Caco-2 (cell line): ENCODE results near the gene FOXL3. TPM values are rescaled to one million over a fixed set of nuclear protein-coding genes. Genes with fewer than 3 reads are reported as not detected.

Source experiments
- BruUV-seq: library from RNA; stranded (reverse); fragments of 400-500 nt; replicated peaks from 2 replicates; lab custom pipeline; 2021; lab: Mats Ljungman, UMichigan
- CTCF ChIA-PET: fragments of 300-600 bp; sonication (Branson Sonifier 250); formaldehyde crosslinking; loops from one replicate; lab custom pipeline; 2022; ENCODE audit warnings: antibody characterized with exemption; lab: Charles Lee
- POLR2A ChIA-PET: fragments of 300-600 bp; sonication (Branson Sonifier 250); formaldehyde crosslinking; loops from one replicate; lab custom pipeline; 2022; ENCODE audit warnings: antibody characterized with exemption; lab: Charles Lee
- DNase-seq, 2 experiments: peaks; one replicate each; pipeline versions ENCODE4 v3.0.0 to v3.0.0-alpha.2; 2020 to 2022
- H3K27me3 ChIP-seq: replicated peaks from 2 replicates; pipeline ENCODE4 v1.6.0; 2011; ENCODE audit warnings: low read length; ENCODE audit not compliant: control insufficient read depth, insufficient read depth
- H3K36me3 ChIP-seq: 2 replicates; pipeline ENCODE4 v1.5.1; 2011; ENCODE audit warnings: low read length; ENCODE audit not compliant: control insufficient read depth, insufficient read depth
- H3K4me1 ChIP-seq: fragments of 250-450 bp; sonication (Bioruptor Pico); 2 replicates; pipeline ENCODE4 v1.5.1; 2020; ENCODE audit warnings: mild to moderate bottlenecking
- H3K4me3 ChIP-seq: 2 replicates; pipeline ENCODE4 v1.5.1; 2011; ENCODE audit warnings: low read depth, mild to moderate bottlenecking, control low read depth, low read length
- H3K9me3 ChIP-seq: fragments of 250-450 bp; sonication (Bioruptor Pico); 2 replicates; pipeline ENCODE4 v1.5.1; 2020; ENCODE audit warnings: mild to moderate bottlenecking, moderate library complexity
- H3K27ac Mint-ChIP-seq: one replicate; pipeline ENCODE4 v1.8.0; 2022; ENCODE audit warnings: mixed read lengths; ENCODE audit not compliant: unreplicated experiment
- H3K27me3 Mint-ChIP-seq: one replicate; pipeline ENCODE4 v1.8.0; 2022; ENCODE audit warnings: mixed read lengths; ENCODE audit not compliant: insufficient read depth, unreplicated experiment
- H3K36me3 Mint-ChIP-seq: one replicate; pipeline ENCODE4 v1.8.0; 2022; ENCODE audit warnings: mild to moderate bottlenecking, mixed read lengths; ENCODE audit not compliant: insufficient read depth, unreplicated experiment
- H3K4me1 Mint-ChIP-seq: one replicate; pipeline ENCODE4 v1.8.0; 2022; ENCODE audit warnings: low read depth, mixed read lengths; ENCODE audit not compliant: unreplicated experiment
- H3K4me3 Mint-ChIP-seq: one replicate; pipeline ENCODE4 v1.8.0; 2022; ENCODE audit warnings: mild to moderate bottlenecking, moderate library complexity, mixed read lengths; ENCODE audit not compliant: unreplicated experiment
- H3K9me3 Mint-ChIP-seq: one replicate; pipeline ENCODE4 v1.8.0; 2022; ENCODE audit warnings: mixed read lengths; ENCODE audit not compliant: unreplicated experiment
- CTCF ChIP-seq, 2 experiments: fragments of 200-600 bp in 1 of 2; IDR thresholded peaks; 1 replicate in 1 of 2; 2 replicates in 1 of 2; pipeline versions ENCODE4 v1.5.1 to v1.8.0; 2011 to 2022; ENCODE audit warnings: antibody characterized with exemption in 1 of 2, control low read depth in 1 of 2, inconsistent platforms in 1 of 2, low read depth in 1 of 2, low read length in 1 of 2, mild to moderate bottlenecking in 1 of 2, moderate library complexity in 1 of 2; ENCODE audit not compliant: insufficient read depth in 1 of 2, severe bottlenecking in 1 of 2, unreplicated experiment in 1 of 2
- intact Hi-C: fragments of 100-400 bp; cut with micrococcal nuclease; formaldehyde crosslinking; loops from one replicate; pipeline ENCODE4 v1.10.0; 2022; ENCODE audit not compliant: unreplicated experiment
- total RNA-seq: library from RNA; stranded (reverse); gene quantifications from 2 replicates; pipeline ENCODE4 v1.2.3, GENCODE V29; 2022

Gene FOXL3
- total RNA-seq, 1 experiment from 2014 or later: not detected

GRCh38 chr7:255038-255435, 34.9 kb upstream of the FOXL3 start:
- H3K27ac Mint-ChIP-seq: no peak overlapping the region
- H3K27me3 Mint-ChIP-seq: no peaks in the 10 kb centered on the region
- H3K4me3 ChIP-seq: no peak overlapping the region
- CTCF ChIA-PET: no interaction called here
- DNase-seq: no peak
- peaks cover 6% of the 10 kb centered on the region for H3K36me3 ChIP-seq
- no TSS peak for BruUV-seq
- no peak for TF ChIP-seq CTCF (IDR thresholded peaks at IDR 0.05; ENCODE audit: insufficient read depth in 1 of 2, low read depth in 1 of 2, low read length in 1 of 2, severe bottlenecking in 1 of 2, unreplicated experiment in 1 of 2)
- H3K27me3 ChIP-seq: no peaks in the 10 kb centered on the region
- intact Hi-C loops: no loop called here
- POLR2A ChIA-PET: no interaction called here
- no peaks in the 10 kb centered on the region; the same call in 1 of the 2 replicates for H3K9me3 ChIP-seq
- H3K4me3 Mint-ChIP-seq: no peak overlapping the region
- H3K4me1 ChIP-seq: no peaks in the 10 kb centered on the region
- H3K36me3 Mint-ChIP-seq: peaks cover 35% of the 10 kb centered on the region
- H3K4me1 Mint-ChIP-seq: no peaks in the 10 kb centered on the region
- no peaks in the 10 kb centered on the region for H3K9me3 Mint-ChIP-seq

- intact Hi-C loops: no loop called here
These were observed 34.1 kb upstream of the FOXL3 start for GRCh38 chr7:255721-256361.

GRCh38 chr7:256461-256940, 33.5 kb upstream of the FOXL3 start:
- H3K36me3 ChIP-seq: peaks cover 6% of the 10 kb centered on the region
- H3K4me3 ChIP-seq: no peak overlapping the region
- Mint-ChIP-seq H3K4me1 (no peaks in the 10 kb centered on the region), H3K4me3 (no peak overlapping the region), H3K27ac (no peak overlapping the region), H3K36me3 (peaks cover 40% of the 10 kb centered on the region), H3K27me3 (no peaks in the 10 kb centered on the region), H3K9me3 (no peaks in the 10 kb centered on the region)
- POLR2A ChIA-PET: no interaction called here
- intact Hi-C loops: no loop called here
- no peaks in the 10 kb centered on the region for H3K27me3 ChIP-seq
- H3K9me3 ChIP-seq: peaks cover 2% of the 10 kb centered on the region
- no peak for TF ChIP-seq CTCF (IDR thresholded peaks at IDR 0.05; ENCODE audit: insufficient read depth in 1 of 2, low read depth in 1 of 2, low read length in 1 of 2, severe bottlenecking in 1 of 2, unreplicated experiment in 1 of 2)
- H3K4me1 ChIP-seq: no peaks in the 10 kb centered on the region
- CTCF ChIA-PET: no interaction called here
- no TSS peak for BruUV-seq
- no peak for DNase-seq

More at GRCh38 chr7:255721-256361, 34.1 kb upstream of the FOXL3 start:
- POLR2A ChIA-PET: no interaction called here
- peaks cover 35% of the 10 kb centered on the region for H3K36me3 Mint-ChIP-seq
- no peak overlapping the region for H3K27ac Mint-ChIP-seq
- no peak for TF ChIP-seq CTCF (IDR thresholded peaks at IDR 0.05; ENCODE audit: insufficient read depth in 1 of 2, low read depth in 1 of 2, low read length in 1 of 2, severe bottlenecking in 1 of 2, unreplicated experiment in 1 of 2)
- Histone ChIP-seq H3K4me1 (no peaks in the 10 kb centered on the region), H3K4me3 (no peak overlapping the region), H3K36me3 (peaks cover 6% of the 10 kb centered on the region), H3K9me3 (no peaks in the 10 kb centered on the region; the same call in 1 of the 2 replicates), H3K27me3 (no peaks in the 10 kb centered on the region)
- no peak overlapping the region for H3K4me3 Mint-ChIP-seq
- no peaks in the 10 kb centered on the region for H3K27me3 Mint-ChIP-seq
- H3K9me3 Mint-ChIP-seq: no peaks in the 10 kb centered on the region
- no peaks in the 10 kb centered on the region for H3K4me1 Mint-ChIP-seq
- CTCF ChIA-PET: no interaction called here
- BruUV-seq: no TSS peak
- no peak for DNase-seq
